ENCODE data around the gene XPNPEP1. TPM values are rescaled to one million over a fixed set of nuclear protein-coding genes. Genes with fewer than 3 reads are reported as not detected.

XPNPEP1 gene
- polyA plus RNA-seq, 1 donor from 2014 or later: 96.3 TPM

- no peak overlapping the region for H3K4me2 ChIP-seq (ENCODE audit: low read length)
- H2AFZ ChIP-seq (ENCODE audit: low read depth, low read length): no peak overlapping the region
- H3K27ac ChIP-seq (ENCODE audit: low read length): no peak overlapping the region
- H4K20me1 ChIP-seq (ENCODE audit: insufficient read depth): no peaks in the 10 kb centered on the region
- H3K79me2 ChIP-seq (replicated peaks; ENCODE audit: insufficient read depth, low read length): no peaks in the 10 kb centered on the region
- H3K9me3 ChIP-seq (ENCODE audit: low read length): no peaks in the 10 kb centered on the region
- H3K9me2 ChIP-seq (ENCODE audit: insufficient read depth, low read length): no peaks in the 10 kb centered on the region
- no peaks in the 10 kb centered on the region for H3K36me3 ChIP-seq (ENCODE audit: insufficient read depth, low read length)
- no peaks in the 10 kb centered on the region for H3F3A ChIP-seq (ENCODE audit: insufficient read depth, low read length, poor library complexity, severe bottlenecking)
- H3K27me3 ChIP-seq (ENCODE audit: insufficient read depth, low read depth, low read length): no peaks in the 10 kb centered on the region
- no peak overlapping the region for H3K4me3 ChIP-seq (ENCODE audit: low read length)
- TF ChIP-seq RAD21 (conservative IDR thresholded peaks at IDR 0.05) (no peak), POLR2AphosphoS5 (IDR thresholded peaks at IDR 0.05) (no peak), MXI1 (conservative IDR thresholded peaks at IDR 0.05; ENCODE audit: poor library complexity, severe bottlenecking) (no peak), EP300 (conservative IDR thresholded peaks at IDR 0.05; ENCODE audit: poor library complexity, severe bottlenecking) (no peak), EZH2 (IDR thresholded peaks at IDR 0.05; ENCODE audit: borderline replicate concordance, insufficient read depth, low read length, poor library complexity, severe bottlenecking) (no peak), CTCF (IDR thresholded peaks at IDR 0.05; ENCODE audit: poor library complexity, severe bottlenecking) (no peak), SMC3 (conservative IDR thresholded peaks at IDR 0.05; ENCODE audit: poor library complexity) (no peak), REST (IDR thresholded peaks at IDR 0.05; ENCODE audit: borderline replicate concordance) (no peak), TAF1 (IDR thresholded peaks at IDR 0.05; ENCODE audit: low read depth) (no peak)
- no peak overlapping the region for H3K9ac ChIP-seq (ENCODE audit: low read length)
Measured at GRCh38 chr10:109924967-109925620, 1.8 kb upstream of the XPNPEP1 start.

- Histone ChIP-seq H3K27ac (ENCODE audit: low read length) (no peak overlapping the region), H2AFZ (ENCODE audit: low read depth, low read length) (no peak overlapping the region), H3K79me2 (replicated peaks; ENCODE audit: insufficient read depth, low read length) (no peaks in the 10 kb centered on the region), H4K20me1 (ENCODE audit: insufficient read depth) (no peaks in the 10 kb centered on the region), H3K36me3 (ENCODE audit: insufficient read depth, low read length) (no peaks in the 10 kb centered on the region), H3K9me3 (ENCODE audit: low read length) (no peaks in the 10 kb centered on the region), H3K9ac (ENCODE audit: low read length) (no peak overlapping the region), H3K9me2 (ENCODE audit: insufficient read depth, low read length) (no peaks in the 10 kb centered on the region), H3K4me2 (ENCODE audit: low read length) (no peak overlapping the region), H3K27me3 (ENCODE audit: insufficient read depth, low read depth, low read length) (no peaks in the 10 kb centered on the region), H3F3A (ENCODE audit: insufficient read depth, low read length, poor library complexity, severe bottlenecking) (no peaks in the 10 kb centered on the region), H3K4me3 (ENCODE audit: low read length) (peak overlapping the region; percentile 84)
- TF ChIP-seq MXI1 (conservative IDR thresholded peaks at IDR 0.05; ENCODE audit: poor library complexity, severe bottlenecking) (no peak), TAF1 (IDR thresholded peaks at IDR 0.05; ENCODE audit: low read depth) (no peak), POLR2AphosphoS5 (IDR thresholded peaks at IDR 0.05) (no peak), SMC3 (conservative IDR thresholded peaks at IDR 0.05; ENCODE audit: poor library complexity) (no peak), REST (IDR thresholded peaks at IDR 0.05; ENCODE audit: borderline replicate concordance) (no peak), EP300 (conservative IDR thresholded peaks at IDR 0.05; ENCODE audit: poor library complexity, severe bottlenecking) (no peak), CTCF (IDR thresholded peaks at IDR 0.05; ENCODE audit: poor library complexity, severe bottlenecking) (no peak), EZH2 (IDR thresholded peaks at IDR 0.05; ENCODE audit: borderline replicate concordance, insufficient read depth, low read length, poor library complexity, severe bottlenecking) (no peak), RAD21 (conservative IDR thresholded peaks at IDR 0.05) (no peak)
Measured at GRCh38 chr10:109924087-109924486, 776 bp upstream of the XPNPEP1 start.

All from neural cell (in vitro differentiated cells).